ENCODE data around the gene KCNJ8. TPM values are rescaled to one million over a fixed set of nuclear protein-coding genes. Genes with fewer than 3 reads are reported as not detected.

Gene KCNJ8
- total and polyA plus RNA-seq, 4 donors = 10.9 to 44.2 (median 27.2) TPM

DNA sequence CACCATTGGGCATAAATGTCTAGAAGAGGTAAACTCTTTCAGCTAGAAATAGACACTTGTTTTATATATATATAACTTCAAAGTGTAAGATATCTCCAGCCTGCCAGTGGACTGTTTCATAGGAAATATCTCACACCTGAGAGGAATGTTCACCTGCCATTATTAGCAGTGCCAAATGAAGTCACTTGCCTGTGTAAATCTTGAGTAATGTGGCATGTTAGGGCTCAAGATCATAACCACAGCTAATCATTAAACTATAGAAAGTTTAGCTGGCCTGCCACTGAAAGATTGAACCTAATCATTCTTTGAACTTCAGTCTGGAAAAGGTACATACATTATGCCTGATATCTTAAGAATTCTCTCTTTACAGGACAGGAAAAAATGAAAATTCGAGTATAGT is 25.5 kb upstream of the KCNJ8 start:
- TF ChIP-seq SP1 (IDR thresholded peaks at IDR 0.05) (no peak), EGR1 (IDR thresholded peaks at IDR 0.05; ENCODE audit: low read depth in 2 of 2) (no peak), GABPA (IDR thresholded peaks at IDR 0.05 in 1 of 2, conservative IDR thresholded peaks at IDR 0.05 in 1 of 2) (no peak), HNF4A (conservative IDR thresholded peaks at IDR 0.05) (peak in 1 of 2 donors; percentile 22), FOXA1 (IDR thresholded peaks at IDR 0.05) (no peak), HNF4G (IDR thresholded peaks at IDR 0.05) (no peak), RXRA (IDR thresholded peaks at IDR 0.05) (peak in 1 of 2 donors; percentile 26), JUND (IDR thresholded peaks at IDR 0.05) (no peak), NR2F2 (IDR thresholded peaks at IDR 0.05) (no peak), YY1 (IDR thresholded peaks at IDR 0.05) (peak; percentile 45), FOXA2 (IDR thresholded peaks at IDR 0.05) (no peak), RAD21 (IDR thresholded peaks at IDR 0.05) (no peak), TAF1 (conservative IDR thresholded peaks at IDR 0.05) (no peak)
- TF ChIP-seq, protein P1, sequence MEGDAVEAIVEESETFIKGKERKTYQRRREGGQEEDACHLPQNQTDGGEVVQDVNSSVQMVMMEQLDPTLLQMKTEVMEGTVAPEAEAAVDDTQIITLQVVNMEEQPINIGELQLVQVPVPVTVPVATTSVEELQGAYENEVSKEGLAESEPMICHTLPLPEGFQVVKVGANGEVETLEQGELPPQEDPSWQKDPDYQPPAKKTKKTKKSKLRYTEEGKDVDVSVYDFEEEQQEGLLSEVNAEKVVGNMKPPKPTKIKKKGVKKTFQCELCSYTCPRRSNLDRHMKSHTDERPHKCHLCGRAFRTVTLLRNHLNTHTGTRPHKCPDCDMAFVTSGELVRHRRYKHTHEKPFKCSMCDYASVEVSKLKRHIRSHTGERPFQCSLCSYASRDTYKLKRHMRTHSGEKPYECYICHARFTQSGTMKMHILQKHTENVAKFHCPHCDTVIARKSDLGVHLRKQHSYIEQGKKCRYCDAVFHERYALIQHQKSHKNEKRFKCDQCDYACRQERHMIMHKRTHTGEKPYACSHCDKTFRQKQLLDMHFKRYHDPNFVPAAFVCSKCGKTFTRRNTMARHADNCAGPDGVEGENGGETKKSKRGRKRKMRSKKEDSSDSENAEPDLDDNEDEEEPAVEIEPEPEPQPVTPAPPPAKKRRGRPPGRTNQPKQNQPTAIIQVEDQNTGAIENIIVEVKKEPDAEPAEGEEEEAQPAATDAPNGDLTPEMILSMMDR (IDR thresholded peaks at IDR 0.05; ENCODE audit: low read depth, low read length, missing input control) = no peak
- TF ChIP-seq, protein P2, sequence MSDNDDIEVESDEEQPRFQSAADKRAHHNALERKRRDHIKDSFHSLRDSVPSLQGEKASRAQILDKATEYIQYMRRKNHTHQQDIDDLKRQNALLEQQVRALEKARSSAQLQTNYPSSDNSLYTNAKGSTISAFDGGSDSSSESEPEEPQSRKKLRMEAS (IDR thresholded peaks at IDR 0.05) = no peak
- TF ChIP-seq, protein P3, sequence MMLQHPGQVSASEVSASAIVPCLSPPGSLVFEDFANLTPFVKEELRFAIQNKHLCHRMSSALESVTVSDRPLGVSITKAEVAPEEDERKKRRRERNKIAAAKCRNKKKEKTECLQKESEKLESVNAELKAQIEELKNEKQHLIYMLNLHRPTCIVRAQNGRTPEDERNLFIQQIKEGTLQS (IDR thresholded peaks at IDR 0.05) = no peak
- TF ChIP-seq, protein P4, sequence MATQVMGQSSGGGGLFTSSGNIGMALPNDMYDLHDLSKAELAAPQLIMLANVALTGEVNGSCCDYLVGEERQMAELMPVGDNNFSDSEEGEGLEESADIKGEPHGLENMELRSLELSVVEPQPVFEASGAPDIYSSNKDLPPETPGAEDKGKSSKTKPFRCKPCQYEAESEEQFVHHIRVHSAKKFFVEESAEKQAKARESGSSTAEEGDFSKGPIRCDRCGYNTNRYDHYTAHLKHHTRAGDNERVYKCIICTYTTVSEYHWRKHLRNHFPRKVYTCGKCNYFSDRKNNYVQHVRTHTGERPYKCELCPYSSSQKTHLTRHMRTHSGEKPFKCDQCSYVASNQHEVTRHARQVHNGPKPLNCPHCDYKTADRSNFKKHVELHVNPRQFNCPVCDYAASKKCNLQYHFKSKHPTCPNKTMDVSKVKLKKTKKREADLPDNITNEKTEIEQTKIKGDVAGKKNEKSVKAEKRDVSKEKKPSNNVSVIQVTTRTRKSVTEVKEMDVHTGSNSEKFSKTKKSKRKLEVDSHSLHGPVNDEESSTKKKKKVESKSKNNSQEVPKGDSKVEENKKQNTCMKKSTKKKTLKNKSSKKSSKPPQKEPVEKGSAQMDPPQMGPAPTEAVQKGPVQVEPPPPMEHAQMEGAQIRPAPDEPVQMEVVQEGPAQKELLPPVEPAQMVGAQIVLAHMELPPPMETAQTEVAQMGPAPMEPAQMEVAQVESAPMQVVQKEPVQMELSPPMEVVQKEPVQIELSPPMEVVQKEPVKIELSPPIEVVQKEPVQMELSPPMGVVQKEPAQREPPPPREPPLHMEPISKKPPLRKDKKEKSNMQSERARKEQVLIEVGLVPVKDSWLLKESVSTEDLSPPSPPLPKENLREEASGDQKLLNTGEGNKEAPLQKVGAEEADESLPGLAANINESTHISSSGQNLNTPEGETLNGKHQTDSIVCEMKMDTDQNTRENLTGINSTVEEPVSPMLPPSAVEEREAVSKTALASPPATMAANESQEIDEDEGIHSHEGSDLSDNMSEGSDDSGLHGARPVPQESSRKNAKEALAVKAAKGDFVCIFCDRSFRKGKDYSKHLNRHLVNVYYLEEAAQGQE (IDR thresholded peaks at IDR 0.05) = no peak
- TF ChIP-seq, protein P5, sequence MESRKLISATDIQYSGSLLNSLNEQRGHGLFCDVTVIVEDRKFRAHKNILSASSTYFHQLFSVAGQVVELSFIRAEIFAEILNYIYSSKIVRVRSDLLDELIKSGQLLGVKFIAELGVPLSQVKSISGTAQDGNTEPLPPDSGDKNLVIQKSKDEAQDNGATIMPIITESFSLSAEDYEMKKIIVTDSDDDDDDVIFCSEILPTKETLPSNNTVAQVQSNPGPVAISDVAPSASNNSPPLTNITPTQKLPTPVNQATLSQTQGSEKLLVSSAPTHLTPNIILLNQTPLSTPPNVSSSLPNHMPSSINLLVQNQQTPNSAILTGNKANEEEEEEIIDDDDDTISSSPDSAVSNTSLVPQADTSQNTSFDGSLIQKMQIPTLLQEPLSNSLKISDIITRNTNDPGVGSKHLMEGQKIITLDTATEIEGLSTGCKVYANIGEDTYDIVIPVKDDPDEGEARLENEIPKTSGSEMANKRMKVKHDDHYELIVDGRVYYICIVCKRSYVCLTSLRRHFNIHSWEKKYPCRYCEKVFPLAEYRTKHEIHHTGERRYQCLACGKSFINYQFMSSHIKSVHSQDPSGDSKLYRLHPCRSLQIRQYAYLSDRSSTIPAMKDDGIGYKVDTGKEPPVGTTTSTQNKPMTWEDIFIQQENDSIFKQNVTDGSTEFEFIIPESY (IDR thresholded peaks at IDR 0.05) = no peak
- H3K27ac ChIP-seq (ENCODE audit: low read depth in 1 of 2, low read length in 2 of 2) = no peak overlapping the region

More for the DNA sequence above, 25.5 kb upstream of the KCNJ8 start:
- Histone ChIP-seq H3K36me3 (ENCODE audit: control insufficient read depth in 4 of 4, insufficient read depth in 3 of 4, low read depth in 1 of 4, low read length in 3 of 4) (peaks cover 0 to 5% (median 4%) of the 10 kb centered on the region in 4 donors), H3K4me1 (ENCODE audit: control insufficient read depth in 4 of 4, insufficient read depth in 4 of 4, low read length in 3 of 4) (peaks cover 0 to 7% (median 2%) of the 10 kb centered on the region in 4 donors), H3K9me3 (ENCODE audit: control insufficient read depth in 4 of 4, low read length in 3 of 4) (no peaks in the 10 kb centered on the region), H3K9ac (ENCODE audit: low read depth in 1 of 2, low read length in 2 of 2) (no peak overlapping the region), H3K4me3 (ENCODE audit: low read depth in 1 of 3, low read length in 3 of 3) (no peak overlapping the region), H3K27me3 (ENCODE audit: control insufficient read depth in 4 of 4, insufficient read depth in 4 of 4, low read length in 3 of 4) (no peaks in the 10 kb centered on the region)
- DNase-seq (ENCODE audit: low spot score) = no peak
- WGBS = 69% methylated on average over 1 of the region's 1 CpG
